ENCODE results near the gene SCUBE1. TPM values are rescaled to one million over a fixed set of nuclear protein-coding genes. Genes with fewer than 3 reads are reported as not detected.

Gene SCUBE1
- total RNA-seq, 1 experiment from 2014 or later: not detected

DNA sequence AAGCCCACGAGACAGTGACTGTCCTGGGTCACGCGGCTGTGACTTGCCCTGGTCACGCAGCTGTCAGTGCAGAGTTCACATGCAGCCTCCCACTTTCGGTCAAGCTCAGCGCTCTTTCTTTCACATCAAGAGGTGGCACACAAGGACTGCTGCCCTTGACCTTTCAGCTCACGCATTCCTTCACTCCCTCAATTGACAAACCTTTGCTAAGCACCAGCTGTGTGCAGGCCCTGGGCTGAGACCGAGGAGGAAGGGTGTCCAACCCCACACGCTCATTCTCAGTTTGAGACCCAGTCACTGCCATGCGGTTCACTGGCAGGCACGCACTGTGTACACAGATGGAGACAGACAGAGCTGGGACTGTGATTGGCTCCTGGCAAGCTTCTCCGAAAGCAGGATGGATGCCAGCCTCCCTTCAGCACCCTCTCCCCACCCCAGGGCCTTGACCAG lies 70.3 kb downstream of the SCUBE1 start:
- no peaks in the 10 kb centered on the region for H3K9me3 ChIP-seq (ENCODE audit: control insufficient read depth, insufficient read depth, low read depth, low read length)
- no peaks in the 10 kb centered on the region for H3K27me3 ChIP-seq (ENCODE audit: control insufficient read depth, insufficient read depth, low read length)
- TF ChIP-seq POLR2AphosphoS5 (IDR thresholded peaks at IDR 0.05; ENCODE audit: low read depth, low read length) (no peak), SIN3A (IDR thresholded peaks at IDR 0.05; ENCODE audit: borderline replicate concordance, insufficient read depth, low read depth, low read length) (no peak)
- TF ChIP-seq, protein P1, sequence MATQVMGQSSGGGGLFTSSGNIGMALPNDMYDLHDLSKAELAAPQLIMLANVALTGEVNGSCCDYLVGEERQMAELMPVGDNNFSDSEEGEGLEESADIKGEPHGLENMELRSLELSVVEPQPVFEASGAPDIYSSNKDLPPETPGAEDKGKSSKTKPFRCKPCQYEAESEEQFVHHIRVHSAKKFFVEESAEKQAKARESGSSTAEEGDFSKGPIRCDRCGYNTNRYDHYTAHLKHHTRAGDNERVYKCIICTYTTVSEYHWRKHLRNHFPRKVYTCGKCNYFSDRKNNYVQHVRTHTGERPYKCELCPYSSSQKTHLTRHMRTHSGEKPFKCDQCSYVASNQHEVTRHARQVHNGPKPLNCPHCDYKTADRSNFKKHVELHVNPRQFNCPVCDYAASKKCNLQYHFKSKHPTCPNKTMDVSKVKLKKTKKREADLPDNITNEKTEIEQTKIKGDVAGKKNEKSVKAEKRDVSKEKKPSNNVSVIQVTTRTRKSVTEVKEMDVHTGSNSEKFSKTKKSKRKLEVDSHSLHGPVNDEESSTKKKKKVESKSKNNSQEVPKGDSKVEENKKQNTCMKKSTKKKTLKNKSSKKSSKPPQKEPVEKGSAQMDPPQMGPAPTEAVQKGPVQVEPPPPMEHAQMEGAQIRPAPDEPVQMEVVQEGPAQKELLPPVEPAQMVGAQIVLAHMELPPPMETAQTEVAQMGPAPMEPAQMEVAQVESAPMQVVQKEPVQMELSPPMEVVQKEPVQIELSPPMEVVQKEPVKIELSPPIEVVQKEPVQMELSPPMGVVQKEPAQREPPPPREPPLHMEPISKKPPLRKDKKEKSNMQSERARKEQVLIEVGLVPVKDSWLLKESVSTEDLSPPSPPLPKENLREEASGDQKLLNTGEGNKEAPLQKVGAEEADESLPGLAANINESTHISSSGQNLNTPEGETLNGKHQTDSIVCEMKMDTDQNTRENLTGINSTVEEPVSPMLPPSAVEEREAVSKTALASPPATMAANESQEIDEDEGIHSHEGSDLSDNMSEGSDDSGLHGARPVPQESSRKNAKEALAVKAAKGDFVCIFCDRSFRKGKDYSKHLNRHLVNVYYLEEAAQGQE (IDR thresholded peaks at IDR 0.05; ENCODE audit: insufficient read depth in 1 of 2, low read depth in 2 of 2, low read length in 1 of 2): no peak
- TF ChIP-seq, protein P2, sequence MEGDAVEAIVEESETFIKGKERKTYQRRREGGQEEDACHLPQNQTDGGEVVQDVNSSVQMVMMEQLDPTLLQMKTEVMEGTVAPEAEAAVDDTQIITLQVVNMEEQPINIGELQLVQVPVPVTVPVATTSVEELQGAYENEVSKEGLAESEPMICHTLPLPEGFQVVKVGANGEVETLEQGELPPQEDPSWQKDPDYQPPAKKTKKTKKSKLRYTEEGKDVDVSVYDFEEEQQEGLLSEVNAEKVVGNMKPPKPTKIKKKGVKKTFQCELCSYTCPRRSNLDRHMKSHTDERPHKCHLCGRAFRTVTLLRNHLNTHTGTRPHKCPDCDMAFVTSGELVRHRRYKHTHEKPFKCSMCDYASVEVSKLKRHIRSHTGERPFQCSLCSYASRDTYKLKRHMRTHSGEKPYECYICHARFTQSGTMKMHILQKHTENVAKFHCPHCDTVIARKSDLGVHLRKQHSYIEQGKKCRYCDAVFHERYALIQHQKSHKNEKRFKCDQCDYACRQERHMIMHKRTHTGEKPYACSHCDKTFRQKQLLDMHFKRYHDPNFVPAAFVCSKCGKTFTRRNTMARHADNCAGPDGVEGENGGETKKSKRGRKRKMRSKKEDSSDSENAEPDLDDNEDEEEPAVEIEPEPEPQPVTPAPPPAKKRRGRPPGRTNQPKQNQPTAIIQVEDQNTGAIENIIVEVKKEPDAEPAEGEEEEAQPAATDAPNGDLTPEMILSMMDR (IDR thresholded peaks at IDR 0.05): peak; percentile 15; the same call in 1 of the 2 replicates
- H3K4me3 ChIP-seq (ENCODE audit: low read depth in 2 of 2, low read length in 2 of 2): no peak overlapping the region
- no peaks in the 10 kb centered on the region for H3K36me3 ChIP-seq (ENCODE audit: control insufficient read depth, insufficient read depth, low read length)
- no peaks in the 10 kb centered on the region for H3K4me1 ChIP-seq (ENCODE audit: control insufficient read depth, insufficient read depth, low read length)
- in situ Hi-C loops (cut with HindIII; ENCODE audit: low pct_unique_long_range_greater_than_20kb, low sequenced_read_pairs) (no loop called here), intact Hi-C loops (cut with micrococcal nuclease; ENCODE audit: unreplicated experiment) (loop anchor here (5.0 kb wide), 1 partner anchor 114 kb away; no protein-coding TSS in a partner anchor)
- ChIA-PET CTCF (interaction anchor here (0.6 to 2.5 kb wide), 4 partner anchors 13 to 155 kb away, joined by 3 to 40 read pairs (median 7); no protein-coding TSS in a partner anchor), POLR2A (no interaction called here)
- no peak for DNase-seq (ENCODE audit: low read depth, low spot score)
- no TSS peak for BruUV-seq (replicated peaks)
- no peak for ATAC-seq
- H3K27ac ChIP-seq (ENCODE audit: low read length): no peak overlapping the region

DNA sequence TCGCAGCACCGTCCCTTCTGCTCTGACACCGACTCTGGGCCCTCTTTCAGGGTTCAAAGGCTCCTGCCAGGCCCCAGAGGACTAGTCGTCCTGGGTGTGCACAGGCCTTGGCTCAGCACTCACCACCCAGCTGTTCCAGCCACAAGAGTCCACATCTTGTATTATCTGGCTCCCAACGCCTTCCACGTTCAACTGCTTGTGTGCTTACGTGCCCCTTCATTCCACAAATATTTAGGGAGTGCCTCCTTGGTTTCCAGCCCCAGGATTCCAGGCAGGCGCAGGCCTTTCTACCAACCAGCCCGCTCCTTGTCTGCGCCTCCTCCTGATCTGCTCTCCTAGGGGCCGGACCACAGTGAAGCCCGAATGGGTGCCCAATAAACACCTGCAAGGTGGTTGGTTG lies 70.9 kb downstream of the SCUBE1 start:
- no peak for DNase-seq (ENCODE audit: low read depth, low spot score)
- ATAC-seq: no peak
- intact Hi-C loops (cut with micrococcal nuclease; ENCODE audit: unreplicated experiment) (loop anchor here (5.0 kb wide), 1 partner anchor 115 kb away; no protein-coding TSS in a partner anchor), in situ Hi-C loops (cut with HindIII; ENCODE audit: low pct_unique_long_range_greater_than_20kb, low sequenced_read_pairs) (no loop called here)
- Histone ChIP-seq H3K27me3 (ENCODE audit: control insufficient read depth, insufficient read depth, low read length) (no peaks in the 10 kb centered on the region), H3K4me1 (ENCODE audit: control insufficient read depth, insufficient read depth, low read length) (no peaks in the 10 kb centered on the region), H3K27ac (ENCODE audit: low read length) (no peak overlapping the region), H3K4me3 (ENCODE audit: low read depth in 2 of 2, low read length in 2 of 2) (no peak overlapping the region), H3K9me3 (ENCODE audit: control insufficient read depth, insufficient read depth, low read depth, low read length) (no peaks in the 10 kb centered on the region), H3K36me3 (ENCODE audit: control insufficient read depth, insufficient read depth, low read length) (no peaks in the 10 kb centered on the region)
- TF ChIP-seq, protein P2 (IDR thresholded peaks at IDR 0.05): no peak
- TF ChIP-seq TCF7L2 (IDR thresholded peaks at IDR 0.05; ENCODE audit: low read depth, low read length) (no peak), POLR2AphosphoS5 (IDR thresholded peaks at IDR 0.05; ENCODE audit: low read depth, low read length) (no peak), SIN3A (IDR thresholded peaks at IDR 0.05; ENCODE audit: borderline replicate concordance, insufficient read depth, low read depth, low read length) (no peak)
- TF ChIP-seq, protein P1 (IDR thresholded peaks at IDR 0.05; ENCODE audit: insufficient read depth in 1 of 2, low read depth in 2 of 2, low read length in 1 of 2): no peak
- no TSS peak for BruUV-seq (replicated peaks)
- ChIA-PET POLR2A (no interaction called here), CTCF (interaction anchor here (0.6 to 2.5 kb wide), 3 partner anchors 73 to 155 kb away, joined by 6 to 40 read pairs (median 8); no protein-coding TSS in a partner anchor)
